Fibroblast of the aortic adventitia (primary cell): ENCODE measurements around the gene SEMA4B. TPM values are rescaled to one million over a fixed set of nuclear protein-coding genes. Genes with fewer than 3 reads are reported as not detected.

ENCODE experiments used
- DNase-seq: peaks from one replicate; pipeline ENCODE4 v3.0.0-alpha.2; 2010; ENCODE audit warnings: low read depth
- H3K4me3 ChIP-seq: 2 replicates; pipeline ENCODE4 v1.5.1; 2011; ENCODE audit warnings: low read depth, mild to moderate bottlenecking, control low read depth, low read length, moderate library complexity
- CTCF ChIP-seq: IDR thresholded peaks from 2 replicates; pipeline ENCODE4 v1.5.1; 2011; ENCODE audit warnings: mild to moderate bottlenecking, low read length, control low read depth, inconsistent platforms; ENCODE audit not compliant: insufficient read depth
- total RNA-seq: library from RNA; depleted of rRNA; stranded (reverse); fragments of >200 nt; gene quantifications from 2 replicates; pipeline ENCODE4 v1.2.3, GENCODE V29; 2012; ENCODE audit warnings: low replicate concordance

SEMA4B gene
- total RNA-seq, 1 donor: 14.5 TPM

GRCh38 chr15:90212221-90213098, 11.3 kb downstream of the SEMA4B start:
- no peak for DNase-seq
- H3K4me3 ChIP-seq: no peak overlapping the region
- no peak for TF ChIP-seq CTCF

GRCh38 chr15:90213122-90213817, 12.1 kb downstream of the SEMA4B start:
- no peak overlapping the region for H3K4me3 ChIP-seq
- TF ChIP-seq CTCF: no peak
- no peak for DNase-seq

GRCh38 chr15:90213818-90214204, 12.7 kb downstream of the SEMA4B start:
- DNase-seq: no peak
- H3K4me3 ChIP-seq: no peak overlapping the region
- no peak for TF ChIP-seq CTCF

- TF ChIP-seq CTCF: peak; percentile 39
- no peak for DNase-seq
- no peak overlapping the region for H3K4me3 ChIP-seq
Measured at GRCh38 chr15:90214553-90215196, 13.5 kb downstream of the SEMA4B start.

GRCh38 chr15:90217671-90218394, 16.7 kb downstream of the SEMA4B start:
- H3K4me3 ChIP-seq: no peak overlapping the region
- no peak for DNase-seq
- TF ChIP-seq CTCF: no peak

- H3K4me3 ChIP-seq: no peak overlapping the region
- DNase-seq: no peak
- TF ChIP-seq CTCF: peak; percentile 65
Measured at GRCh38 chr15:90219421-90220141, 18.5 kb downstream of the SEMA4B start.
